HEK293 (cell line): Measurements from ENCODE around the gene POU2F2.

ENCODE experiments used
- CTCF ChIP-seq: fragments of 450-650 bp; formaldehyde crosslinking; IDR thresholded peaks from 2 replicates; pipeline ENCODE4 v1.5.1; 2016; ENCODE audit warnings: missing biosample characterization, missing genetic modification characterization
- PRDM1 ChIP-seq: fragments of 450-650 bp; formaldehyde crosslinking; IDR thresholded peaks from 2 replicates; pipeline ENCODE4; 2016; ENCODE audit warnings: missing biosample characterization, missing genetic modification characterization
- SETDB1 ChIP-seq: IDR thresholded peaks from one replicate; pipeline ENCODE4 v1.6.1; 2017; ENCODE audit warnings: mild to moderate bottlenecking, low read length, moderate library complexity, mixed read lengths; ENCODE audit not compliant: insufficient read length
- ZNF629 ChIP-seq: fragments of 450-650 bp; formaldehyde crosslinking; IDR thresholded peaks from 2 replicates; pipeline ENCODE4 v1.5.1; 2017; ENCODE audit warnings: missing biosample characterization, missing genetic modification characterization

- TF ChIP-seq SETDB1 = no peak
- no peak for TF ChIP-seq CTCF (tag by site-specific recombination)
- TF ChIP-seq PRDM1 (tag by site-specific recombination) = no peak
- TF ChIP-seq ZNF629 (tag by site-specific recombination) = no peak
Observed at GRCh38 chr19:42177686-42178019, 45.4 kb upstream of the POU2F2 start.
